ENCODE results near the gene RPP40. TPM values are rescaled to one million over a fixed set of nuclear protein-coding genes. Genes with fewer than 3 reads are reported as not detected.

The RPP40 gene
- total and polyA plus RNA-seq, 9 of the 15 experiments (the other 6 are each of a cell fraction or from before 2014, with no cell fraction given), result 22.6 to 114 (median 39.0) TPM

- ChIA-PET POLR2A (no interaction called here), CTCF (ENCODE audit: low intra/inter-chr PET ratio) (no interaction called here)
- FAIRE-seq (no peak), ATAC-seq (no peak), DNase-seq (ENCODE audit: extremely low read depth in 1 of 4, low spot score in 3 of 4) (no peak)
- Histone ChIP-seq H3K9ac (ENCODE audit: insufficient read depth in 1 of 2, low read depth in 2 of 2, low read length in 2 of 2) (no peak overlapping the region), H3K4me1 (replicated peaks in 1 of 2; ENCODE audit: control insufficient read depth in 2 of 2, insufficient read depth in 2 of 2, low read length in 2 of 2) (peaks cover 6 to 11% of the 10 kb centered on the region in 2 experiments; a peak in 4 of 5 replicates), H3K36me3 (ENCODE audit: control insufficient read depth, insufficient read depth, low read length) (no peaks in the 10 kb centered on the region), H3K79me2 (ENCODE audit: control insufficient read depth, insufficient read depth, low read length) (no peaks in the 10 kb centered on the region), H3K9me3 (replicated peaks; ENCODE audit: control insufficient read depth, insufficient read depth, low read depth, low read length) (no peaks in the 10 kb centered on the region), H4K20me1 (replicated peaks; ENCODE audit: control insufficient read depth, insufficient read depth, low read length) (no peaks in the 10 kb centered on the region), H3K9me1 (ENCODE audit: control insufficient read depth, insufficient read depth, low read length) (no peaks in the 10 kb centered on the region), H2AFZ (ENCODE audit: low read depth, low read length) (no peak overlapping the region), H3K27me3 (ENCODE audit: control insufficient read depth in 2 of 2, insufficient read depth in 2 of 2, low read length in 2 of 2) (peaks cover 5 to 11% of the 10 kb centered on the region in 2 experiments; a peak in 3 of 5 replicates), H3K27ac (ENCODE audit: extremely low read depth, low read depth, low read length) (no peak overlapping the region), H3K4me2 (ENCODE audit: insufficient read depth, low read length) (no peak overlapping the region), H3K4me3 (no peak overlapping the region)
- 51% methylated on average over 8 of the region's 8 CpGs for WGBS (ENCODE audit: insufficient coverage, low coverage, missing lambda C conversion rate)
- TF ChIP-seq, protein P1, sequence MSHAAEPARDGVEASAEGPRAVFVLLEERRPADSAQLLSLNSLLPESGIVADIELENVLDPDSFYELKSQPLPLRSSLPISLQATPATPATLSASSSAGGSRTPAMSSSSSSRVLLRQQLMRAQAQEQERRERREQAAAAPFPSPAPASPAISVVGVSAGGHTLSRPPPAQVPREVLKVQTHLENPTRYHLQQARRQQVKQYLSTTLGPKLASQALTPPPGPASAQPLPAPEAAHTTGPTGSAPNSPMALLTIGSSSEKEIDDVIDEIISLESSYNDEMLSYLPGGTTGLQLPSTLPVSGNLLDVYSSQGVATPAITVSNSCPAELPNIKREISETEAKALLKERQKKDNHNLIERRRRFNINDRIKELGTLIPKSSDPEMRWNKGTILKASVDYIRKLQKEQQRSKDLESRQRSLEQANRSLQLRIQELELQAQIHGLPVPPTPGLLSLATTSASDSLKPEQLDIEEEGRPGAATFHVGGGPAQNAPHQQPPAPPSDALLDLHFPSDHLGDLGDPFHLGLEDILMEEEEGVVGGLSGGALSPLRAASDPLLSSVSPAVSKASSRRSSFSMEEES (CRISPR knock-in tag; IDR thresholded peaks at IDR 0.05), result no peak
- TF ChIP-seq BHLHE40 (IDR thresholded peaks at IDR 0.05; ENCODE audit: low read length), result 0 out of 2 replicates have a peak, but pooled peaks have one; percentile 27
- TF ChIP-seq, protein P2, sequence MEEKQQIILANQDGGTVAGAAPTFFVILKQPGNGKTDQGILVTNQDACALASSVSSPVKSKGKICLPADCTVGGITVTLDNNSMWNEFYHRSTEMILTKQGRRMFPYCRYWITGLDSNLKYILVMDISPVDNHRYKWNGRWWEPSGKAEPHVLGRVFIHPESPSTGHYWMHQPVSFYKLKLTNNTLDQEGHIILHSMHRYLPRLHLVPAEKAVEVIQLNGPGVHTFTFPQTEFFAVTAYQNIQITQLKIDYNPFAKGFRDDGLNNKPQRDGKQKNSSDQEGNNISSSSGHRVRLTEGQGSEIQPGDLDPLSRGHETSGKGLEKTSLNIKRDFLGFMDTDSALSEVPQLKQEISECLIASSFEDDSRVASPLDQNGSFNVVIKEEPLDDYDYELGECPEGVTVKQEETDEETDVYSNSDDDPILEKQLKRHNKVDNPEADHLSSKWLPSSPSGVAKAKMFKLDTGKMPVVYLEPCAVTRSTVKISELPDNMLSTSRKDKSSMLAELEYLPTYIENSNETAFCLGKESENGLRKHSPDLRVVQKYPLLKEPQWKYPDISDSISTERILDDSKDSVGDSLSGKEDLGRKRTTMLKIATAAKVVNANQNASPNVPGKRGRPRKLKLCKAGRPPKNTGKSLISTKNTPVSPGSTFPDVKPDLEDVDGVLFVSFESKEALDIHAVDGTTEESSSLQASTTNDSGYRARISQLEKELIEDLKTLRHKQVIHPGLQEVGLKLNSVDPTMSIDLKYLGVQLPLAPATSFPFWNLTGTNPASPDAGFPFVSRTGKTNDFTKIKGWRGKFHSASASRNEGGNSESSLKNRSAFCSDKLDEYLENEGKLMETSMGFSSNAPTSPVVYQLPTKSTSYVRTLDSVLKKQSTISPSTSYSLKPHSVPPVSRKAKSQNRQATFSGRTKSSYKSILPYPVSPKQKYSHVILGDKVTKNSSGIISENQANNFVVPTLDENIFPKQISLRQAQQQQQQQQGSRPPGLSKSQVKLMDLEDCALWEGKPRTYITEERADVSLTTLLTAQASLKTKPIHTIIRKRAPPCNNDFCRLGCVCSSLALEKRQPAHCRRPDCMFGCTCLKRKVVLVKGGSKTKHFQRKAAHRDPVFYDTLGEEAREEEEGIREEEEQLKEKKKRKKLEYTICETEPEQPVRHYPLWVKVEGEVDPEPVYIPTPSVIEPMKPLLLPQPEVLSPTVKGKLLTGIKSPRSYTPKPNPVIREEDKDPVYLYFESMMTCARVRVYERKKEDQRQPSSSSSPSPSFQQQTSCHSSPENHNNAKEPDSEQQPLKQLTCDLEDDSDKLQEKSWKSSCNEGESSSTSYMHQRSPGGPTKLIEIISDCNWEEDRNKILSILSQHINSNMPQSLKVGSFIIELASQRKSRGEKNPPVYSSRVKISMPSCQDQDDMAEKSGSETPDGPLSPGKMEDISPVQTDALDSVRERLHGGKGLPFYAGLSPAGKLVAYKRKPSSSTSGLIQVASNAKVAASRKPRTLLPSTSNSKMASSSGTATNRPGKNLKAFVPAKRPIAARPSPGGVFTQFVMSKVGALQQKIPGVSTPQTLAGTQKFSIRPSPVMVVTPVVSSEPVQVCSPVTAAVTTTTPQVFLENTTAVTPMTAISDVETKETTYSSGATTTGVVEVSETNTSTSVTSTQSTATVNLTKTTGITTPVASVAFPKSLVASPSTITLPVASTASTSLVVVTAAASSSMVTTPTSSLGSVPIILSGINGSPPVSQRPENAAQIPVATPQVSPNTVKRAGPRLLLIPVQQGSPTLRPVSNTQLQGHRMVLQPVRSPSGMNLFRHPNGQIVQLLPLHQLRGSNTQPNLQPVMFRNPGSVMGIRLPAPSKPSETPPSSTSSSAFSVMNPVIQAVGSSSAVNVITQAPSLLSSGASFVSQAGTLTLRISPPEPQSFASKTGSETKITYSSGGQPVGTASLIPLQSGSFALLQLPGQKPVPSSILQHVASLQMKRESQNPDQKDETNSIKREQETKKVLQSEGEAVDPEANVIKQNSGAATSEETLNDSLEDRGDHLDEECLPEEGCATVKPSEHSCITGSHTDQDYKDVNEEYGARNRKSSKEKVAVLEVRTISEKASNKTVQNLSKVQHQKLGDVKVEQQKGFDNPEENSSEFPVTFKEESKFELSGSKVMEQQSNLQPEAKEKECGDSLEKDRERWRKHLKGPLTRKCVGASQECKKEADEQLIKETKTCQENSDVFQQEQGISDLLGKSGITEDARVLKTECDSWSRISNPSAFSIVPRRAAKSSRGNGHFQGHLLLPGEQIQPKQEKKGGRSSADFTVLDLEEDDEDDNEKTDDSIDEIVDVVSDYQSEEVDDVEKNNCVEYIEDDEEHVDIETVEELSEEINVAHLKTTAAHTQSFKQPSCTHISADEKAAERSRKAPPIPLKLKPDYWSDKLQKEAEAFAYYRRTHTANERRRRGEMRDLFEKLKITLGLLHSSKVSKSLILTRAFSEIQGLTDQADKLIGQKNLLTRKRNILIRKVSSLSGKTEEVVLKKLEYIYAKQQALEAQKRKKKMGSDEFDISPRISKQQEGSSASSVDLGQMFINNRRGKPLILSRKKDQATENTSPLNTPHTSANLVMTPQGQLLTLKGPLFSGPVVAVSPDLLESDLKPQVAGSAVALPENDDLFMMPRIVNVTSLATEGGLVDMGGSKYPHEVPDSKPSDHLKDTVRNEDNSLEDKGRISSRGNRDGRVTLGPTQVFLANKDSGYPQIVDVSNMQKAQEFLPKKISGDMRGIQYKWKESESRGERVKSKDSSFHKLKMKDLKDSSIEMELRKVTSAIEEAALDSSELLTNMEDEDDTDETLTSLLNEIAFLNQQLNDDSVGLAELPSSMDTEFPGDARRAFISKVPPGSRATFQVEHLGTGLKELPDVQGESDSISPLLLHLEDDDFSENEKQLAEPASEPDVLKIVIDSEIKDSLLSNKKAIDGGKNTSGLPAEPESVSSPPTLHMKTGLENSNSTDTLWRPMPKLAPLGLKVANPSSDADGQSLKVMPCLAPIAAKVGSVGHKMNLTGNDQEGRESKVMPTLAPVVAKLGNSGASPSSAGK (IDR thresholded peaks at IDR 0.05), result peak; percentile 44
- intact Hi-C loops (cut with micrococcal nuclease) (no loop called here), in situ Hi-C loops (cut with MboI) (no loop called here)
- no TSS peak for BruUV-seq (replicated peaks)
Measured at GRCh38 chr6:5023923-5024322, 20.1 kb upstream of the RPP40 start.

All from K562 (cell line).